Smooth muscle cell (in vitro differentiated cells): ENCODE results near the gene DOCK6. TPM values are rescaled to one million over a fixed set of nuclear protein-coding genes. Genes with fewer than 3 reads are reported as not detected.

Experiments used
- DNase-seq: peaks from one replicate; lab custom pipeline; 2025; ENCODE audit not compliant: unreplicated experiment; lab: John Stamatoyannopoulos, UW
- H2AFZ ChIP-seq: fragments of 200-600 bp; sonication (generic); 2 replicates; pipeline ENCODE4 v1.6.0; 2016; ENCODE audit warnings: antibody characterized with exemption, low read depth, mild to moderate bottlenecking
- H3F3A ChIP-seq: fragments of 200-600 bp; sonication (generic); 2 replicates; pipeline ENCODE4 v1.6.0; 2017; ENCODE audit warnings: antibody characterized with exemption, low read depth
- H3K27ac ChIP-seq: fragments of 200-600 bp; sonication (generic); 2 replicates; pipeline ENCODE4 v1.5.1; 2016; ENCODE audit warnings: low read depth, mild to moderate bottlenecking
- H3K27me3 ChIP-seq: fragments of 200-600 bp; sonication (generic); 2 replicates; pipeline ENCODE4 v1.6.1; 2016; ENCODE audit warnings: low read depth, mild to moderate bottlenecking
- H3K36me3 ChIP-seq: fragments of 200-600 bp; sonication (generic); 2 replicates; pipeline ENCODE4 v1.5.1; 2016; ENCODE audit warnings: low read depth
- H3K4me1 ChIP-seq: fragments of 200-600 bp; sonication (generic); 2 replicates; pipeline ENCODE4 v1.5.1; 2016; ENCODE audit warnings: low read depth
- H3K4me2 ChIP-seq: fragments of 200-600 bp; sonication (generic); 2 replicates; pipeline ENCODE4 v1.6.0; 2016; ENCODE audit warnings: mild to moderate bottlenecking
- H3K4me3 ChIP-seq: fragments of 200-600 bp; sonication (generic); 2 replicates; pipeline ENCODE4 v1.5.1; 2016; ENCODE audit warnings: mild to moderate bottlenecking
- H3K79me2 ChIP-seq: fragments of 200-600 bp; sonication (generic); 2 replicates; pipeline ENCODE4 v1.6.0; 2016; ENCODE audit warnings: low read depth, mild to moderate bottlenecking
- H3K9ac ChIP-seq: fragments of 200-600 bp; sonication (generic); 2 replicates; pipeline ENCODE4 v1.6.0; 2016; ENCODE audit warnings: low read depth
- H3K9me3 ChIP-seq: fragments of 200-600 bp; sonication (generic); replicated peaks from 2 replicates; pipeline ENCODE4 v1.5.1; 2016; ENCODE audit warnings: low read depth
- H4K20me1 ChIP-seq: fragments of 200-600 bp; sonication (generic); 2 replicates; pipeline ENCODE4 v1.6.0; 2016; ENCODE audit warnings: low read depth
- WGBS: methylation state at CpG from one replicate; pipeline ENCODE4 v1.1.7; 2016; ENCODE audit warnings: low lambda C conversion rate; 5-methylcytosine and 5-hydroxymethylcytosine counted together
- polyA plus RNA-seq: library from polyadenylated mRNA; unstranded; fragments of >200 nt; fragmentation: Nextera tagmentation; extraction: Ambion mirVana; gene quantifications from 2 replicates; pipeline ENCODE4 v1.2.1, GENCODE V29; 2016
- total RNA-seq: library from RNA; depleted of rRNA; stranded (reverse); fragments of >200 nt; gene quantifications from 2 replicates; pipeline ENCODE4 v1.2.3, GENCODE V29; 2014
- TF ChIP-seq, protein P1 (sequence below): fragments of 200-600 bp; sonication (generic); IDR thresholded peaks from 2 replicates; pipeline ENCODE4 v1.5.1; 2017; ENCODE audit warnings: borderline replicate concordance, mild to moderate bottlenecking, antibody characterized with exemption; ENCODE audit not compliant: insufficient read depth, poor library complexity, severe bottlenecking

DOCK6 gene
- total and polyA plus RNA-seq, 2 experiments from 2014 or later = 13.8 to 14.8 TPM

DNA sequence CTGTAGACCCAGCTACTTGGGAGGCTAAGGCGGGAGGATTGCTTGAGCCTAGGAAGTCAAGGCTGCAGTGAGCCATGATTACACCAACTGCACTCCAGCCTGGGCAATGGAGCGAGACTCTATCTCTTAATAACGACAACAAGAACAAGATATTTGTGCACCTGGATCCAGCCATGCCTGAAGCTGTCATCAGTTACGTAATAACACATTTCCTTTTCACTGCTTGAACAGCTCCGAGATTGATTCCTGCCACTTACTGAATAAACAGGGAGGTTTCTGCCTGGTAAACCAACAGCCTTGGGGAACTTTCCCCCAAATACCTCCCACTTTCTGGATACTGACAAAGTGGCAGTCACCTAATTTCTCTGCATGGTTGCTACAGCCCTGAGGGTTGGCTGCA is 70.4 kb downstream of the DOCK6 start:
- peaks cover 36% of the 10 kb centered on the region for H4K20me1 ChIP-seq
- H3K9me3 ChIP-seq = no peaks in the 10 kb centered on the region
- H3K36me3 ChIP-seq = no peaks in the 10 kb centered on the region
- no peaks in the 10 kb centered on the region for H3K27me3 ChIP-seq
- no peak overlapping the region for H2AFZ ChIP-seq
- no peak overlapping the region for H3K27ac ChIP-seq
- no peaks in the 10 kb centered on the region for H3K4me1 ChIP-seq
- DNase-seq = no peak
- TF ChIP-seq, protein P1, sequence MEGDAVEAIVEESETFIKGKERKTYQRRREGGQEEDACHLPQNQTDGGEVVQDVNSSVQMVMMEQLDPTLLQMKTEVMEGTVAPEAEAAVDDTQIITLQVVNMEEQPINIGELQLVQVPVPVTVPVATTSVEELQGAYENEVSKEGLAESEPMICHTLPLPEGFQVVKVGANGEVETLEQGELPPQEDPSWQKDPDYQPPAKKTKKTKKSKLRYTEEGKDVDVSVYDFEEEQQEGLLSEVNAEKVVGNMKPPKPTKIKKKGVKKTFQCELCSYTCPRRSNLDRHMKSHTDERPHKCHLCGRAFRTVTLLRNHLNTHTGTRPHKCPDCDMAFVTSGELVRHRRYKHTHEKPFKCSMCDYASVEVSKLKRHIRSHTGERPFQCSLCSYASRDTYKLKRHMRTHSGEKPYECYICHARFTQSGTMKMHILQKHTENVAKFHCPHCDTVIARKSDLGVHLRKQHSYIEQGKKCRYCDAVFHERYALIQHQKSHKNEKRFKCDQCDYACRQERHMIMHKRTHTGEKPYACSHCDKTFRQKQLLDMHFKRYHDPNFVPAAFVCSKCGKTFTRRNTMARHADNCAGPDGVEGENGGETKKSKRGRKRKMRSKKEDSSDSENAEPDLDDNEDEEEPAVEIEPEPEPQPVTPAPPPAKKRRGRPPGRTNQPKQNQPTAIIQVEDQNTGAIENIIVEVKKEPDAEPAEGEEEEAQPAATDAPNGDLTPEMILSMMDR = no peak
- peaks cover 15% of the 10 kb centered on the region for H3F3A ChIP-seq
- H3K4me2 ChIP-seq = no peak overlapping the region
- H3K9ac ChIP-seq = no peak overlapping the region
- peaks cover 40% of the 10 kb centered on the region for H3K79me2 ChIP-seq
- no peak overlapping the region for H3K4me3 ChIP-seq
- 97% methylated on average over 5 of the region's 5 CpGs for WGBS

DNA sequence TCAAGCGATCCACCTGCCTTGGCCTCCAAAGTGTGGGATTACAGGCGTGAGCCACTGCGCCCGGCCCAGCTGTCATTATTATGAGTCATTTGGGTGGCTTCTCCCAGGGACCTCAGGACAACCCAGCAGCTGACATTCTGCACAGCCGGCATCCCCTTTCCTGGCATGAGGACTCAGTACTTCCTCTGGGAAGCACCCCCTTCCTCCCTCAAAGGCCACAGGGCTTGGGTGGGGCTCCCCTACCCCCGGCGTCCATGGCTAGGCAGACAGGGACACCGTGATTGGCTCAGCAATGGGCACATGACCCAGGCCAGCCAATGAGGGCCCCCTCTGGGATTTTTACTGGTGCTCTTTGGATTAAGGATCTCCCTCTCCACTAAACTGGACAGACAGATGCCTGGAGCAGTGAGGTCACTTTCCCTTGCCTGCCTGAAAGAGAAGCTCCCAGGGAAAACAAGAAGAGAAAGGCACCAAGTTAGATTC is 71.0 kb downstream of the DOCK6 start:
- Histone ChIP-seq H3K4me3 (no peak overlapping the region), H3K79me2 (peaks cover 38% of the 10 kb centered on the region), H3F3A (peaks cover 15% of the 10 kb centered on the region), H3K9me3 (no peaks in the 10 kb centered on the region), H3K27ac (no peak overlapping the region), H4K20me1 (peaks cover 33% of the 10 kb centered on the region), H3K9ac (no peak overlapping the region), H3K27me3 (no peaks in the 10 kb centered on the region), H3K4me1 (no peaks in the 10 kb centered on the region), H3K36me3 (no peaks in the 10 kb centered on the region), H2AFZ (no peak overlapping the region), H3K4me2 (no peak overlapping the region)
- DNase-seq = no peak
- 54% methylated on average over 8 of the region's 8 CpGs for WGBS
- TF ChIP-seq, protein P1 = no peak

- Histone ChIP-seq H2AFZ (no peak overlapping the region), H3K9ac (no peak overlapping the region), H3K27me3 (no peaks in the 10 kb centered on the region), H3K36me3 (no peaks in the 10 kb centered on the region), H3K4me1 (no peaks in the 10 kb centered on the region), H3F3A (peaks cover 15% of the 10 kb centered on the region), H3K27ac (no peak overlapping the region), H3K9me3 (no peaks in the 10 kb centered on the region), H3K4me3 (no peak overlapping the region), H4K20me1 (peaks cover 28% of the 10 kb centered on the region), H3K79me2 (peaks cover 31% of the 10 kb centered on the region), H3K4me2 (no peak overlapping the region)
- WGBS = 98% methylated on average over 8 of the region's 8 CpGs
- no peak for DNase-seq
- TF ChIP-seq, protein P1 = no peak
These were observed 71.8 kb downstream of the DOCK6 start for GRCh38 chr19:11190501-11190900.

GRCh38 chr19:11187441-11187840 is 74.9 kb downstream of the DOCK6 start:
- H4K20me1 ChIP-seq = peaks cover 21% of the 10 kb centered on the region
- peaks cover 4% of the 10 kb centered on the region for H3K36me3 ChIP-seq
- H3K4me2 ChIP-seq = no peak overlapping the region
- no peaks in the 10 kb centered on the region for H3K27me3 ChIP-seq
- H3F3A ChIP-seq = peaks cover 15% of the 10 kb centered on the region
- H3K4me3 ChIP-seq = no peak overlapping the region
- H3K27ac ChIP-seq = no peak overlapping the region
- H3K9me3 ChIP-seq = no peaks in the 10 kb centered on the region
- 98% methylated on average over 9 of the region's 9 CpGs for WGBS
- H2AFZ ChIP-seq = no peak overlapping the region
- peaks cover 42% of the 10 kb centered on the region for H3K79me2 ChIP-seq
- H3K9ac ChIP-seq = no peak overlapping the region
- no peaks in the 10 kb centered on the region for H3K4me1 ChIP-seq
- DNase-seq = no peak
- TF ChIP-seq, protein P1 = no peak
